Mucosa of stomach (tissue), 1 donor: ENCODE measurements around the gene GALNT18.

Experiments
- H3K27me3 ChIP-seq: one replicate; pipeline ENCODE4 v1.7.0; 2013; ENCODE audit warnings: mild to moderate bottlenecking, low read length; ENCODE audit not compliant: control insufficient read depth, insufficient read depth
- H3K36me3 ChIP-seq: one replicate; pipeline ENCODE4 v1.7.0; 2013; ENCODE audit warnings: low read length; ENCODE audit not compliant: control insufficient read depth, insufficient read depth
- H3K4me1 ChIP-seq: one replicate; pipeline ENCODE4 v1.7.0; 2013; ENCODE audit warnings: mild to moderate bottlenecking, low read length; ENCODE audit not compliant: control insufficient read depth, insufficient read depth
- H3K4me3 ChIP-seq: one replicate; pipeline ENCODE4 v1.7.0; 2013; ENCODE audit warnings: low read length
- H3K9ac ChIP-seq: one replicate; pipeline ENCODE4 v1.7.0; 2013; ENCODE audit warnings: mild to moderate bottlenecking, low read length, moderate library complexity
- H3K9me3 ChIP-seq: one replicate; pipeline ENCODE4 v1.7.0; 2013; ENCODE audit warnings: mild to moderate bottlenecking, low read length, moderate library complexity; ENCODE audit not compliant: control insufficient read depth
- donor health status: Pancreatic carcinoma.

Gene GALNT18

DNA sequence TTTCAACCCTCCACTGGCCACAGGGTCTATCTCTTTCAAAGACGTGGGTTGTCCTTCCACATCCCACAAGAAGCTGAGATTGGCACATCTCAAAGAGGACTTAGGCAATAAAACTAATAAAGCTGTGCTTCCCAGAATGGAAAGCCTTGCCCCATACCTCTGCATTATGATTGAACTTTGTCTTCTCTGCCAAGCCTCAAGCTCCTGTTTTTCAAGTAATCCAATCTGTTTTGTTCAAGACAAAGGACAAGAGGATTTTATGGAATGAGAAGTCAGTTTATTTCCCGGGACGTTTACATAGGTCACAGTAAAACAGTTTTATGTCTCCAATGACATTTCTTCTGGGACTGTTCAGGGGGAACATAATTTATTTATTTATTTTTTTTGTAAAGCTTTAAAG, 108.4 kb downstream of the GALNT18 start:
- Histone ChIP-seq H3K4me1 (no peaks in the 10 kb centered on the region), H3K27me3 (no peaks in the 10 kb centered on the region)

GRCh38 chr11:11512929-11513328, 108.9 kb downstream of the GALNT18 start:
- Histone ChIP-seq H3K4me1 (no peaks in the 10 kb centered on the region), H3K36me3 (no peaks in the 10 kb centered on the region), H3K4me3 (no peak overlapping the region), H3K27me3 (no peaks in the 10 kb centered on the region), H3K9me3 (no peaks in the 10 kb centered on the region), H3K9ac (no peak overlapping the region)

More for the DNA sequence above, 108.4 kb downstream of the GALNT18 start:
- no peak overlapping the region for H3K9ac ChIP-seq
- no peaks in the 10 kb centered on the region for H3K36me3 ChIP-seq
- no peak overlapping the region for H3K4me3 ChIP-seq
- no peaks in the 10 kb centered on the region for H3K9me3 ChIP-seq

- H3K27me3 ChIP-seq: no peaks in the 10 kb centered on the region
- no peaks in the 10 kb centered on the region for H3K36me3 ChIP-seq
- no peak overlapping the region for H3K4me3 ChIP-seq
- H3K9me3 ChIP-seq: no peaks in the 10 kb centered on the region
- H3K4me1 ChIP-seq: no peaks in the 10 kb centered on the region
- H3K9ac ChIP-seq: no peak overlapping the region
Measured at GRCh38 chr11:11512502-11512901, 109.3 kb downstream of the GALNT18 start.

DNA sequence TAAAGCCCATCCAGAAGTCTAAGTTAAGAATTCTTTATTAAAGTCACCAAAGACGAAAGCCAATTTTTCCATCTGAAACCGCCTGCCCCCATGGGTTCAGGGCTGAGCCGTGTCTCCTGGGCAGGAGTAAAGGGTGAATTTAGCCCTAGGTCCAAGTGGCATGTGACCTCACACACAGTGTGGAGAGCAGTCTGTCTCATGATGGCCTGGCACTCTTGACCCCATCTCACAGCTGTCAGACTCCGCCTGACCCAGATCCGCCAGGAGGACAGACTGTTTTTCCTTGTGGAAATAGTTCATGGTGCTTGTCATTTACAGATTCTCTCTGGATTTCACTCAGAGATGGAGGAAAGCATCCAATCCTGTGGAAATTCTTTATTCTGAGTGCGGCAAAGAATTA, 109.7 kb downstream of the GALNT18 start:
- Histone ChIP-seq H3K27me3 (no peaks in the 10 kb centered on the region), H3K4me3 (no peak overlapping the region), H3K9ac (no peak overlapping the region), H3K9me3 (no peaks in the 10 kb centered on the region), H3K36me3 (no peaks in the 10 kb centered on the region), H3K4me1 (no peaks in the 10 kb centered on the region)

GRCh38 chr11:11510939-11511338, 110.9 kb downstream of the GALNT18 start:
- no peaks in the 10 kb centered on the region for H3K9me3 ChIP-seq
- H3K4me3 ChIP-seq: no peak overlapping the region
- no peaks in the 10 kb centered on the region for H3K36me3 ChIP-seq
- H3K27me3 ChIP-seq: no peaks in the 10 kb centered on the region
- H3K9ac ChIP-seq: no peak overlapping the region
- no peaks in the 10 kb centered on the region for H3K4me1 ChIP-seq

DNA sequence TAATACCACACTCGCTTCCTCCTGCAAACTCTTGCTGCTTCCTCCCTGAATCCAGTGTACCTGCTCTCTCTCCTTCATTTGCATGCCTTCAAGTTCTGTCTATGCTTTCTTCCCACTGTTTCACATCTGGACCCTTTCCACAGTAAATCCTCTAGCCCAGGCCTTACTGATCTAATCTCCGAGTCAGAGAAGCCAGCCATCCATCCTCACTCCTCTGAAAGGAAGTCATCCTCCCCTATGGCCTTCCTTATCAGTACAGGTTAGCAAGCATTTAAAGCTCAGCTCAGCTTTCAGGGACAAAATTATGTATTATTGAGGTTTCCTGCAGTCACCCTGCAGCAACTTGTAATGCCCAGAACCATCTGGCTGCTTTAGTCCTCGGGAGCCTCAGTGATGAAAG, 116.1 kb downstream of the GALNT18 start:
- Histone ChIP-seq H3K9ac (no peak overlapping the region), H3K4me3 (no peak overlapping the region), H3K27me3 (no peaks in the 10 kb centered on the region), H3K36me3 (no peaks in the 10 kb centered on the region), H3K9me3 (no peaks in the 10 kb centered on the region), H3K4me1 (peaks cover 6% of the 10 kb centered on the region)

GRCh38 chr11:11505190-11505589, 116.6 kb downstream of the GALNT18 start:
- Histone ChIP-seq H3K27me3 (no peaks in the 10 kb centered on the region), H3K4me1 (peaks cover 6% of the 10 kb centered on the region), H3K4me3 (no peak overlapping the region)

DNA sequence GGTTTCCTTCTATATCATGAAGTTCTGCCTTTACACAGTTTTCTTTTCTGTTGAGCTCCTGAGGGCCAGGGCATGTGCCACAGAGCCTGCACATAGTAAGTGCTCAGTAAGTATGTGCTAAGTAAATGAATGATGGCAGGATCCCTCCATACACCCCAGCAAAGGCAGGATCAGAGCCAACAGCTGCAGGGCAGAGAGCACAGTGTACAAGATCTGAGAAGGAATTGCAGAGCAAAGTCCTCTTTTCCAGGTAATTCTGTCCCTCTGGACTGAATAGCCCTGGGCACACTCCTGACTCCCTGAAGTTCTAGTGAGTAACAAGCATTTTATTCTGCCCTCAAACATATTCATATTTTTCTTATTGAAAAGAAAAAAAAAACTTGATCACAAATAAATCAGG, 117.7 kb downstream of the GALNT18 start:
- Histone ChIP-seq H3K36me3 (no peaks in the 10 kb centered on the region), H3K4me1 (peaks cover 6% of the 10 kb centered on the region), H3K27me3 (no peaks in the 10 kb centered on the region), H3K9me3 (no peaks in the 10 kb centered on the region), H3K4me3 (no peak overlapping the region), H3K9ac (no peak overlapping the region)

More at GRCh38 chr11:11505190-11505589, 116.6 kb downstream of the GALNT18 start:
- Histone ChIP-seq H3K36me3 (no peaks in the 10 kb centered on the region), H3K9ac (no peak overlapping the region), H3K9me3 (no peaks in the 10 kb centered on the region)

- Histone ChIP-seq H3K9ac (no peak overlapping the region), H3K27me3 (no peaks in the 10 kb centered on the region), H3K36me3 (no peaks in the 10 kb centered on the region), H3K9me3 (no peaks in the 10 kb centered on the region), H3K4me3 (no peak overlapping the region), H3K4me1 (peaks cover 6% of the 10 kb centered on the region)
Measured at GRCh38 chr11:11502263-11502861, 119.4 kb downstream of the GALNT18 start.

DNA sequence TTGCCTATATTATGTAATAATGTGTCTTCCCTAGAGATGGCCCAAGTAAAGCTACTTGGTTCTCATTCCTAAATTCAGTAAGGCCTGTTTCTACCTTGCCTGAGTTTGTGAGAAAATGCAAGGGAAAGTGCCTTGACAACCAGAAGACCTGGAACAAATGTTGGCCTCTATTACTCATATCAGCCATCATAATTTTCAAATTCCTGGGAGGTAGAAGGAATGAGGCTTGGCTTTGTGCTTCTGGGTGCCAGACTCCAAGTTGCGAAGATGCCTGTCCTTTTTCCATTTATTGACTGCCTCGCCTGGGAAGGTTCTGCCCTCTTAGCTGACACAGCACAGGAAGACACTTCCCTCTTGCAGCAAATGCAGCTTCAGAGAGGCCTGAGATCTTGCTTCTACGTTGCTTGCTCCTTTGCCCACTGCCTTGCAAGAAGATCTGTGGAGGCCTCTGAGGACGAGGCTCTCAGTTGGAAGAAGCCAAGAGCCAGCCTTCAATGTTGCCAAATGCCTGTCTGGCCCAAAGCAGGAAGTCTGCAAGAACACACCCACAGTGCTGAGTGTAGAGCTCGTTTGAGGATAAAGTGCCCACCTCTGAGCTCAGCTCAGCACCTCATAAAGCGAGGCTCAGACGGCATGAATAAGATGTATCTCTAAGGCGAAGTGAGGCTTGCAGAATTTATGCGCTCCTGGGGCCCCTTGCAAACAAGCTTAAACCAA, 120.1 kb downstream of the GALNT18 start:
- H3K9me3 ChIP-seq: no peaks in the 10 kb centered on the region
- H3K9ac ChIP-seq: no peak overlapping the region
- H3K4me3 ChIP-seq: no peak overlapping the region
- H3K27me3 ChIP-seq: no peaks in the 10 kb centered on the region
- peaks cover 6% of the 10 kb centered on the region for H3K4me1 ChIP-seq
- no peaks in the 10 kb centered on the region for H3K36me3 ChIP-seq

DNA sequence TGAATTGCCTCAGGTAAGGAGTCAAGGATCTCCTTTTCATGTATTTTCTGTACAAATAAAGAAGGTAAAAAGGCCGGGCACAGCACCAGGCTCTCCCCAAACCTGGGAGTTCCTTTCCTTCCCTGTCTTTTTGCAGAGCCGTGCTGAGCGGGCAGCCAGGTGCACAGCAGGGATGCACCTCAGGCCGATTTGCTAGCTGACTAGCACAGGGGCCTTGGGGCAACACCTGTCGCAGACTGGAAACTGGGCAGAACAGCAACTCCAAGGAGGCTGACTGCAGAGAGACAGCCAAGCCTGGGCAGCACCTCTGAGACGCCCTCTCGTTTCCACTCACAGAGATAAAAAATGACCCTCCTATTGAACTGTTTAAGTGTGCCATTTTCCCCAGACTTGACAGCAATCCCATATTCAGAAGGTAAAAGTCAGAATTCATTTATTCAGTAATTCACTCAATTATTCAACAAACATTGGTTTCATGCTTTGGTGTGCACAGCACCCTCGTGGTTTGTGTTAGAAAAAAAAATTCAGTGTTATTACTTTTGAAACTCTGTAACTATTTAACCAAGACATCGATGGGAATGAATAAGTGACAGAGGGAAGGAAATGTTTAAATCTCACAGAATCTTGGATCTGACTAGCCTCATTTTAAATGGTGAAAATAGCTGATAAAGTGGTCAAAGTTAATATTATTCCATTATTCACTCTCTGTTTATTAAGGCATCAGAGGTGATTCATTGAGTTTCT, 120.9 kb downstream of the GALNT18 start:
- H3K36me3 ChIP-seq: no peaks in the 10 kb centered on the region
- peaks cover 6% of the 10 kb centered on the region for H3K4me1 ChIP-seq
- H3K9ac ChIP-seq: no peak overlapping the region

DNA sequence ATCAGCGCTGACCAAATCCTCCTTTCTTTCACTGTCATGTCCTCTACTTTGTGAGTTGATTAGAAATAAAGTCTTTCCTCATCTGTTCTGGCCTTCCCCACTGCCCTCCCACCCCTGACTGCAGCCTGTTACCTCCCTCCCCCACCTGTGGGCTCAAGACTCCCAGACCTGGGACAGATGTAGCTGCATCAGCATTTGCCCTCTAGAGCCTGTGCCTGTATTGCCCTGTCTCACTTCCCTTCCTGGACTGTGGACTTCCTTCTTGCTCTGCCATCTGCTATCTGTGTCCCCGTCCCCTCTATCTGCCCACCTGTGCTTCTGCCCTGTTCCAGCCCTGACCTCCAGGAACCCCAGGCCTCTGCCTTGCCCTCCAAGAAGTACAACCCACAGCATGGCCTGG, 122.5 kb downstream of the GALNT18 start:
- H3K9me3 ChIP-seq: no peaks in the 10 kb centered on the region
- H3K9ac ChIP-seq: no peak overlapping the region
- H3K27me3 ChIP-seq: peaks cover 4% of the 10 kb centered on the region
- peaks cover 6% of the 10 kb centered on the region for H3K4me1 ChIP-seq
- no peaks in the 10 kb centered on the region for H3K36me3 ChIP-seq
- H3K4me3 ChIP-seq: no peak overlapping the region

More for the DNA sequence above, 120.9 kb downstream of the GALNT18 start:
- Histone ChIP-seq H3K27me3 (no peaks in the 10 kb centered on the region), H3K9me3 (no peaks in the 10 kb centered on the region), H3K4me3 (no peak overlapping the region)
